HL-60/S4 (cell line): ENCODE data around the gene MORF4L1.

Experiments used
- in situ Hi-C: fragments of 300-500 bp; cut with MboI; formaldehyde crosslinking; loops from 2 replicates; pipeline ENCODE4 v1.14.3; 2022; ENCODE audit warnings: low sequenced_read_pairs

Gene MORF4L1

DNA sequence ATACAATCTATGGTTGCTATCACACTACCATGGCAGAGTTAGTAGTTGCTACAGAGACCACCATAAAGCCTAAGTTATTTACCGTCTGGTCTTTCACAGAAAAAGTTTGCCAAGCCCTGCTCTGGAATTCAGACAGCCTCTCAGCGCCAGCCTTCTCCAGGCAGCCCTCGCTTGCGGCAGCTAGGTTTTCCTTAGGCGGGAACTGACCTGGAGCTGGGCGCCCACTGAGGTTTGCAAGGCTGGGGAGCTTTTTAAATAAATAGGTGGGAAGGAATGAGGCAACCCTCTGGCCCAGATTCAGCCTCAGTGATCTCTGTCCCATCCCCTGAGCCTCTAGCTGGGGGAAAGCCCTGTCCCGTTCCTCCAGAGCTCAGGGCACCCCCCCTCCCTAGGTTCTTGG lies 71.0 kb downstream of the MORF4L1 start:
- in situ Hi-C loops: no loop called here

DNA sequence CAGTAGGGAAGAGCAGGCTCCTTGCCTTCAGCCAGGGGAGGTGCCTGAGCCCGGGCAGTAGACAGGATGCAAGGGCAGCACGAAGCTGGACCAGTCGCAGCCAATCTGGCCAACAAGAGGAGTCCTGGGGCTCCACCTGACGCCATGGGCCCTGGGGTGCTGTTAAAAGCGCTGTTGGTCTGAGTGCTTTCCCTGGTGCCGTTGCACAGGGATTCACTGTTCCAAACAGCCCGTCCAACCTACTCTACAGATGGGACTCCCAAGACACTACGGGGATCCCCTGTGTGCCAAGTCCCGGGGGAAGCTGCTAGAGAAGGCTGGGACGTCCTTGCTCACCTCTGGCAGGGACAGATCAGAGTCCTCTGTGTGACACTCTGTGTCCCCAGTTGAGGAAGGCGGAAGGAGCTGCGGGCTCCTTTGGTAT lies 71.5 kb downstream of the MORF4L1 start:
- in situ Hi-C loops: no loop called here

DNA sequence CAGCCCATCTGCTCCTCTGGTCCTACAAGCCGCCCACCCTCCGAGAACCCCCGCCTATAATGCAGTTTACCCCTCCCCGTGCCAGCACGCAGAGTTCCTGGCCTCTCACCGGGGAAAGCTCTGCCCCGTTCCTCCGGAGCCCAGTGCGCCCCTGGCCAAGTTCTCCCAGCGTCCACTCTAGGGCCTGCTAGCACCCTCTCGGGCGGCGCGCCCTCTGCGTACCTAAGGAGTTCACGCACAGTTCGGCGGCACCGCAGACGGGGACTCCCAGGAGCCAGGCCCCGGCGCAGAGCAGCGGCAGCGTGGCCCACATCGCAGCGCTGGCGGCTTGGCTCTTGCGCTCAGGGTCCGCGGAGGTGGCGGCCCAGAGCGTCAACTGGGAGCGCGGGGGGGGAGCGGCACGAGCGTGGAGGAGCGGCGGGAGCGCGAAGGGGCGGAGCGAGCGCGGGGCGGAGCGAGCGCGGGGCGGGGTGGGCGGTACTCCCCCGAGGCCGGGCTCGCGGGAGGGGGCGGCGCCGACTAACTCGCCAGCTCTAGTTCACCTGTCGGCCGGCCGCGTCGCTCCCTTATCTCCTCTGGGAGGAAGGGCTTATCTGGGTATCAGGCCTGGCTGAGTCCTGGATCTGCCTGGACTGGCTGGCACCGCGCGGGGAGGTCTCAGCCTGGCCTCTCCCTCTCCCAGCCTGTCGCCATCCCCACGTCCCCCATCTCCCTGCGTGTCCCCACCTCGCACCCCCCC lies 72.1 kb downstream of the MORF4L1 start, which contains the start of gene CTSH:
Gene CTSH (minus strand): TSS at position 378 of the 739 bp plus-strand sequence. CDS start 65 bp downstream, at position 313.
- in situ Hi-C loops: no loop called here

DNA sequence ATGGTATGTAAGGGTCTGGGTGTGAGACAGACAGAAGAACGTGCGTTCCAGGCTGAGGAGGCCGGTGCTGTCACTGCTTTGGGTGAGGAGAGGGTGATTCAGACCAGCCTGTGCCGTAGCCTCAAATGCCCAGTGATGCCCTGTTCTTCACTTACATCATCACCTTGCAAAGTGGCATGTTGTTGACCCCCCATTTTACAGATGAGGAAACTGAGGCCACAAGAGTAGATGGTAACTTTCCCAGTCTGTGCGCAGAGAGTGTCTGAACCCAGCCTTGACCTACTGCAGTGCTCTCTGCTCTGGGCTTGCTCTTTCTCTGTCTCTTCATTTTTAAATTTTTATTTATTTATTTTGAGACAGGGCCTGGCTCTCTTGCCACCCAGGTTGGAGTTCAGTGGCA lies 73.8 kb downstream of the MORF4L1 start:
- in situ Hi-C loops: no loop called here

DNA sequence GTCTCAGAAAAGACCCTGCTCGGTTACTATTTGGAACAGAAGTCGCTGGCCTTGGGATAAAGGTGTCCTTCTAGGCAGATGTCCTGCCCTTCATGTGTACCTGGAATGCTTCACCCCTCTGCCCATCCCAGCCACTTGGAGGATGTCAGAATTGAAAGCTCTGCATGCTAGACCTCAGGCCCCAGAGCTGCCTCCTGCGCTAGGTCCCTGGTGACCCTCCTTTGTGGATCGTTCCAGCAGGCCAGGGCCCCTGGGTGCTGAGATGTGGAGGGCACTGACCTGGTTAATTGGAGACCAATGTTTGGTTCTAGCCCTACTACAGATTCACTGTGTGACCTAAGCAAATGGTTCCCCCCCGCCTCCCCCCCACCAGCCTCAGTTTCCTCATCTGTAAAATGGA lies 74.8 kb downstream of the MORF4L1 start:
- in situ Hi-C loops: no loop called here
